Smooth muscle cell (in vitro differentiated cells): ENCODE data around the gene CLCN2. TPM values are rescaled to one million over a fixed set of nuclear protein-coding genes. Genes with fewer than 3 reads are reported as not detected.

ENCODE experiments used
- DNase-seq: peaks from one replicate; lab custom pipeline; 2025; ENCODE audit not compliant: unreplicated experiment; lab: John Stamatoyannopoulos, UW
- H2AFZ ChIP-seq: fragments of 200-600 bp; sonication (generic); 2 replicates; pipeline ENCODE4 v1.6.0; 2016; ENCODE audit warnings: antibody characterized with exemption, low read depth, mild to moderate bottlenecking
- H3F3A ChIP-seq: fragments of 200-600 bp; sonication (generic); 2 replicates; pipeline ENCODE4 v1.6.0; 2017; ENCODE audit warnings: antibody characterized with exemption, low read depth
- H3K27ac ChIP-seq: fragments of 200-600 bp; sonication (generic); 2 replicates; pipeline ENCODE4 v1.5.1; 2016; ENCODE audit warnings: low read depth, mild to moderate bottlenecking
- H3K27me3 ChIP-seq: fragments of 200-600 bp; sonication (generic); 2 replicates; pipeline ENCODE4 v1.6.1; 2016; ENCODE audit warnings: low read depth, mild to moderate bottlenecking
- H3K36me3 ChIP-seq: fragments of 200-600 bp; sonication (generic); 2 replicates; pipeline ENCODE4 v1.5.1; 2016; ENCODE audit warnings: low read depth
- H3K4me1 ChIP-seq: fragments of 200-600 bp; sonication (generic); 2 replicates; pipeline ENCODE4 v1.5.1; 2016; ENCODE audit warnings: low read depth
- H3K4me2 ChIP-seq: fragments of 200-600 bp; sonication (generic); 2 replicates; pipeline ENCODE4 v1.6.0; 2016; ENCODE audit warnings: mild to moderate bottlenecking
- H3K4me3 ChIP-seq: fragments of 200-600 bp; sonication (generic); 2 replicates; pipeline ENCODE4 v1.5.1; 2016; ENCODE audit warnings: mild to moderate bottlenecking
- H3K79me2 ChIP-seq: fragments of 200-600 bp; sonication (generic); 2 replicates; pipeline ENCODE4 v1.6.0; 2016; ENCODE audit warnings: low read depth, mild to moderate bottlenecking
- H3K9ac ChIP-seq: fragments of 200-600 bp; sonication (generic); 2 replicates; pipeline ENCODE4 v1.6.0; 2016; ENCODE audit warnings: low read depth
- H3K9me3 ChIP-seq: fragments of 200-600 bp; sonication (generic); replicated peaks from 2 replicates; pipeline ENCODE4 v1.5.1; 2016; ENCODE audit warnings: low read depth
- H4K20me1 ChIP-seq: fragments of 200-600 bp; sonication (generic); 2 replicates; pipeline ENCODE4 v1.6.0; 2016; ENCODE audit warnings: low read depth
- WGBS: methylation state at CpG from one replicate; pipeline ENCODE4 v1.1.7; 2016; ENCODE audit warnings: low lambda C conversion rate; 5-methylcytosine and 5-hydroxymethylcytosine counted together
- polyA plus RNA-seq: library from polyadenylated mRNA; unstranded; fragments of >200 nt; fragmentation: Nextera tagmentation; extraction: Ambion mirVana; gene quantifications from 2 replicates; pipeline ENCODE4 v1.2.1, GENCODE V29; 2016
- total RNA-seq: library from RNA; depleted of rRNA; stranded (reverse); fragments of >200 nt; gene quantifications from 2 replicates; pipeline ENCODE4 v1.2.3, GENCODE V29; 2014
- TF ChIP-seq, protein P1 (sequence below): fragments of 200-600 bp; sonication (generic); IDR thresholded peaks from 2 replicates; pipeline ENCODE4 v1.5.1; 2017; ENCODE audit warnings: borderline replicate concordance, mild to moderate bottlenecking, antibody characterized with exemption; ENCODE audit not compliant: insufficient read depth, poor library complexity, severe bottlenecking

The CLCN2 gene
- total and polyA plus RNA-seq, 2 experiments from 2014 or later = 4.1 to 4.5 TPM

DNA sequence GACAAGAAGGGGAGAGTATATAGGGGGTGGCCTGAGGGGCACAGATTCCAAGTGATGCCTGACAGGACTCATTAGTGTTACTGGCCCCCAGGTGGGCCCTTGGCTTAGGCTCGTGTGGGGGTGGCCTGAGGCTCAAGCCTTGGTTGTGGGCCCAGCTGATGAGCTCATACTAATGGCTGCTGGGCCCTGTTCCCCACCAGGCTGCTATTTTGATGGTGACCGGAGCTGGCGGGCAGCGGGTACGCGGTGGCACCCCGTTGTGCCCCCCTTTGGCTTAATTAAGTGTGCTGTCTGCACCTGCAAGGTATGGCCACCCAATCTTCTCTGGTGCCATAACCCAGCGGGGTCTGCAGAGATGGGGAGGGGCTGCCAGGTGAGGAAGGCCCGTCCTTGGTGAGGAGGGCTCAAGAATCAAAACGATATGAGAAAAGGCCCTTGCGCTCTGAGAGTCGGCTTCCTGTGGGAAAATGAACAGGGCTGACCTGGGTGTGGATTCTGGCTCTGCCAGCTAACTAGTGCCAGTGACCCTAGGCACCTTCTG lies 25.8 kb upstream of the CLCN2 start:
- no peaks in the 10 kb centered on the region for H3K4me1 ChIP-seq
- H3K9ac ChIP-seq = no peak overlapping the region
- no peaks in the 10 kb centered on the region for H3F3A ChIP-seq
- DNase-seq = no peak
- peaks cover under 1% of the 10 kb centered on the region for H3K27me3 ChIP-seq
- H2AFZ ChIP-seq = no peak overlapping the region
- H3K79me2 ChIP-seq = no peaks in the 10 kb centered on the region
- no peaks in the 10 kb centered on the region for H3K36me3 ChIP-seq
- no peaks in the 10 kb centered on the region for H4K20me1 ChIP-seq
- no peaks in the 10 kb centered on the region for H3K9me3 ChIP-seq
- TF ChIP-seq, protein P1, sequence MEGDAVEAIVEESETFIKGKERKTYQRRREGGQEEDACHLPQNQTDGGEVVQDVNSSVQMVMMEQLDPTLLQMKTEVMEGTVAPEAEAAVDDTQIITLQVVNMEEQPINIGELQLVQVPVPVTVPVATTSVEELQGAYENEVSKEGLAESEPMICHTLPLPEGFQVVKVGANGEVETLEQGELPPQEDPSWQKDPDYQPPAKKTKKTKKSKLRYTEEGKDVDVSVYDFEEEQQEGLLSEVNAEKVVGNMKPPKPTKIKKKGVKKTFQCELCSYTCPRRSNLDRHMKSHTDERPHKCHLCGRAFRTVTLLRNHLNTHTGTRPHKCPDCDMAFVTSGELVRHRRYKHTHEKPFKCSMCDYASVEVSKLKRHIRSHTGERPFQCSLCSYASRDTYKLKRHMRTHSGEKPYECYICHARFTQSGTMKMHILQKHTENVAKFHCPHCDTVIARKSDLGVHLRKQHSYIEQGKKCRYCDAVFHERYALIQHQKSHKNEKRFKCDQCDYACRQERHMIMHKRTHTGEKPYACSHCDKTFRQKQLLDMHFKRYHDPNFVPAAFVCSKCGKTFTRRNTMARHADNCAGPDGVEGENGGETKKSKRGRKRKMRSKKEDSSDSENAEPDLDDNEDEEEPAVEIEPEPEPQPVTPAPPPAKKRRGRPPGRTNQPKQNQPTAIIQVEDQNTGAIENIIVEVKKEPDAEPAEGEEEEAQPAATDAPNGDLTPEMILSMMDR = no peak
- no peak overlapping the region for H3K4me2 ChIP-seq
- H3K27ac ChIP-seq = no peak overlapping the region
- no peak overlapping the region for H3K4me3 ChIP-seq
- 97% methylated on average over 12 of the region's 12 CpGs for WGBS

DNA sequence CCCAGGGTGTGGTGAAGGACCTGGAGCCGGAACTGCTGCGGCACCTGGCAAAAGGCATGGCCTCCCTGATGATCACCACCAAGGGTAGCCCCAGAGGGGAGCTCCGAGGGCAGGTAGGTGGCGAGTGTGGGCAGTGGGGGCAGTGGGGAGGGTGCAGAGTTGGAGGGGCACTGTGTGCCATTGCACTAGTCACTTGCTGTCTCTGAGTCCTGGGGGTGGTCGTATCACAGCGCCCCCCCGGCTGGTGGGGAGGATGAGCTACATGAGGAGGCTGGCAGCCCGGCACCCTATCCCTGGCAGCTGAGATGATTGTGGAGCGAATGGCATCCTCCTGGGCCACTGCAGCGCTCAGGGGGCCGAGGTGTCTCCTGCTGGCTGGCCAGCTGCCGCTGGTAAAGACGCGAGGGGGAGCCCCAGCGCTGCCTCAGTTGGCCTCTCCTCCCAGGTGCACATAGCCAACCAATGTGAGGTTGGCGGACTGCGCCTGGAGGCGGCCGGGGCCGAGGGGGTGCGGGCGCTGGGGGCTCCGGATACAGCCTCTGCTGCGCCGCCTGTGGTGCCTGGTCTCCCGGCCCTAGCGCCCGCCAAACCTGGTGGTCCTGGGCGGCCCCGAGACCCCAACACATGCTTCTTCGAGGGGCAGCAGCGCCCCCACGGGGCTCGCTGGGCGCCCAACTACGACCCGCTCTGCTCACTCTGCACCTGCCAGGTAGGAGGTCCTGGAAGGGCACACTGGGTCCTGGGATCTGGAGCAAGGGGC lies 24.8 kb upstream of the CLCN2 start:
- Histone ChIP-seq H3K79me2 (no peaks in the 10 kb centered on the region), H3K4me3 (no peak overlapping the region), H3K9ac (no peak overlapping the region), H3K4me1 (peaks cover 2% of the 10 kb centered on the region), H2AFZ (no peak overlapping the region), H3F3A (no peaks in the 10 kb centered on the region), H3K9me3 (no peaks in the 10 kb centered on the region), H4K20me1 (no peaks in the 10 kb centered on the region), H3K4me2 (no peak overlapping the region), H3K27me3 (peaks cover 11% of the 10 kb centered on the region), H3K36me3 (no peaks in the 10 kb centered on the region), H3K27ac (no peak overlapping the region)
- 87% methylated on average over 25 of the region's 37 CpGs for WGBS
- TF ChIP-seq, protein P1 = no peak
- no peak for DNase-seq

DNA sequence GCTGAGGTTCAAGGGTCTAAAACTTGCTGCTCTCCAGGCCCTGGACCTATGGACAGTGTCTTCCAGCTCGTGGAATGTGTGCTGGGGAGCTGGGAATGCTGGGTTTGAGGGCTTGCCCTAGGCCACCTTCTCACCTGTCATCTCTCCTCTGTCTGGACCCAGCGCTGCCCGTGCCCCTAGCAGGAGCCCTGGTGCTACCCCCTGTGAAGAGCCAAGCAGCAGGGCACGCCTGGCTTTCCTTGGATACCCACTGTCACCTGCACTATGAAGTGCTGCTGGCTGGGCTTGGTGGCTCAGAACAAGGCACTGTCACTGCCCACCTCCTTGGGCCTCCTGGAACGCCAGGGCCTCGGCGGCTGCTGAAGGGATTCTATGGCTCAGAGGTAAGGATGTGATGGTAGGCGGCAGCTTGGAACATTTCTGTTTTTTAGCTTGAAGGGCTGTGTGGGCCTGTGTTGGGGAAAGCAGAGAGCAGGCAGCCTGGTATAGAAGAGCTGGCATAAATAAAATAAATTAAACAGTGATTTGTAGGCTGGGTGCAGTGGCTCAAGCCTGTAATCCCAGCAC lies 23.5 kb upstream of the CLCN2 start:
- H4K20me1 ChIP-seq = no peaks in the 10 kb centered on the region
- no peak overlapping the region for H3K4me2 ChIP-seq
- H3K4me3 ChIP-seq = no peak overlapping the region
- no peaks in the 10 kb centered on the region for H3K79me2 ChIP-seq
- WGBS = 91% methylated on average over 8 of the region's 8 CpGs
- no peak overlapping the region for H3K27ac ChIP-seq
- no peak for DNase-seq
- H3K9ac ChIP-seq = no peak overlapping the region
- peaks cover 18% of the 10 kb centered on the region for H3K27me3 ChIP-seq
- TF ChIP-seq, protein P1 = no peak
- H3F3A ChIP-seq = no peaks in the 10 kb centered on the region
- no peaks in the 10 kb centered on the region for H3K36me3 ChIP-seq
- H3K4me1 ChIP-seq = peaks cover 6% of the 10 kb centered on the region
- no peak overlapping the region for H2AFZ ChIP-seq
- no peaks in the 10 kb centered on the region for H3K9me3 ChIP-seq

DNA sequence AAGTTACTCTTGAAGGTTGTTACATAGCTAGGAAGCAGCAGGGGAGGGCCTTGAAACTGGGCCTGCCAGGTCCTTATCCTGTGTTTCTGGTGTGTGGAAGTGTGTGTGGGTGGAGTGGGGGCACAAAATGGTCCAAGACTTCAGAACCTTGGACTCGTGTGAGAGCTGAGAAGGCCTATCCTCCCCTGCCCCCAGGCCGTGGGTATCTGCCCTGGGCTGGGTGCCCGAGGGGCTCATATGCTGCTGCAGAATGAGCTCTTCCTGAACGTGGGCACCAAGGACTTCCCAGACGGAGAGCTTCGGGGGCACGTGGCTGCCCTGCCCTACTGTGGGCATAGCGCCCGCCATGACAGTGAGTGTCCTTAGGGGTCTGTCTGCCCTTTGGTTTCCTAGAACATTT lies 22.9 kb upstream of the CLCN2 start:
- H3K79me2 ChIP-seq = no peaks in the 10 kb centered on the region
- H3K4me1 ChIP-seq = peaks cover 6% of the 10 kb centered on the region
- no peak overlapping the region for H3K27ac ChIP-seq
- H3K36me3 ChIP-seq = no peaks in the 10 kb centered on the region
- TF ChIP-seq, protein P1 = no peak
- WGBS = 87% methylated on average over 9 of the region's 9 CpGs
- no peak overlapping the region for H3K4me2 ChIP-seq
- H2AFZ ChIP-seq = no peak overlapping the region
- DNase-seq = no peak
- no peaks in the 10 kb centered on the region for H4K20me1 ChIP-seq
- H3K9me3 ChIP-seq = no peaks in the 10 kb centered on the region
- H3K27me3 ChIP-seq = peaks cover 18% of the 10 kb centered on the region
- H3K9ac ChIP-seq = no peak overlapping the region
- H3K4me3 ChIP-seq = no peak overlapping the region
- H3F3A ChIP-seq = no peaks in the 10 kb centered on the region
